Neural progenitor cell (in vitro differentiated cells): ENCODE measurements around the gene OR52A5.

Experiments used
- EZH2 ChIP-seq: fragments of 200-600 bp; sonication (generic); IDR thresholded peaks from 2 replicates; pipeline ENCODE4 v1.6.1; 2017; ENCODE audit warnings: antibody characterized with exemption, mild to moderate bottlenecking, moderate library complexity
- EZH2phosphoT487 ChIP-seq: fragments of 200-600 bp; sonication (generic); IDR thresholded peaks from 2 replicates; pipeline ENCODE4 v1.6.1; 2017; ENCODE audit warnings: antibody characterized with exemption
- TF ChIP-seq, protein P1 (sequence below): fragments of 200-600 bp; sonication (generic); IDR thresholded peaks from 2 replicates; pipeline ENCODE4 v1.5.1; 2017; ENCODE audit warnings: antibody characterized with exemption, mild to moderate bottlenecking

DNA sequence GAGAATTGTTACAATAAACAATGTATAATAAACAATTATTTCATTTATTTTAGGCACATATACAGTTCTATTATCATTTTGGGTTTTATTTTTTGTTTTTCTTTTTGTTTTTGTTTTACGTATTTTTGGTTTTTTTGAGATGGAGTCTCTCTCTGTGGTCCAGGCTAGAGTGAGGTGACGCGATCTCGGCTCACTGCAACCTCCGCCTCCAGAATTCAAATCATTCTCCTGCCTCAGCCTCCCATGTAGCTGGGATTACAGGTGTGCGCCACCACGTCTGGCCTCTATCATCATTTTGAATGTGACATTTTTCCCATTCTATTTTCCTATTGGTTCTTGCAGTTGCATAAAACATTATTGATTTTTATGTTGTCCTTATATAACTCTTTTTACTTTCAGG lies 36.8 kb upstream of the OR52A5 start:
- TF ChIP-seq, protein P1, sequence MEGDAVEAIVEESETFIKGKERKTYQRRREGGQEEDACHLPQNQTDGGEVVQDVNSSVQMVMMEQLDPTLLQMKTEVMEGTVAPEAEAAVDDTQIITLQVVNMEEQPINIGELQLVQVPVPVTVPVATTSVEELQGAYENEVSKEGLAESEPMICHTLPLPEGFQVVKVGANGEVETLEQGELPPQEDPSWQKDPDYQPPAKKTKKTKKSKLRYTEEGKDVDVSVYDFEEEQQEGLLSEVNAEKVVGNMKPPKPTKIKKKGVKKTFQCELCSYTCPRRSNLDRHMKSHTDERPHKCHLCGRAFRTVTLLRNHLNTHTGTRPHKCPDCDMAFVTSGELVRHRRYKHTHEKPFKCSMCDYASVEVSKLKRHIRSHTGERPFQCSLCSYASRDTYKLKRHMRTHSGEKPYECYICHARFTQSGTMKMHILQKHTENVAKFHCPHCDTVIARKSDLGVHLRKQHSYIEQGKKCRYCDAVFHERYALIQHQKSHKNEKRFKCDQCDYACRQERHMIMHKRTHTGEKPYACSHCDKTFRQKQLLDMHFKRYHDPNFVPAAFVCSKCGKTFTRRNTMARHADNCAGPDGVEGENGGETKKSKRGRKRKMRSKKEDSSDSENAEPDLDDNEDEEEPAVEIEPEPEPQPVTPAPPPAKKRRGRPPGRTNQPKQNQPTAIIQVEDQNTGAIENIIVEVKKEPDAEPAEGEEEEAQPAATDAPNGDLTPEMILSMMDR = no peak
- TF ChIP-seq EZH2phosphoT487 = no peak
- TF ChIP-seq EZH2 = no peak
